ENCODE measurements around the gene MLYCD.

Gene MLYCD

DNA sequence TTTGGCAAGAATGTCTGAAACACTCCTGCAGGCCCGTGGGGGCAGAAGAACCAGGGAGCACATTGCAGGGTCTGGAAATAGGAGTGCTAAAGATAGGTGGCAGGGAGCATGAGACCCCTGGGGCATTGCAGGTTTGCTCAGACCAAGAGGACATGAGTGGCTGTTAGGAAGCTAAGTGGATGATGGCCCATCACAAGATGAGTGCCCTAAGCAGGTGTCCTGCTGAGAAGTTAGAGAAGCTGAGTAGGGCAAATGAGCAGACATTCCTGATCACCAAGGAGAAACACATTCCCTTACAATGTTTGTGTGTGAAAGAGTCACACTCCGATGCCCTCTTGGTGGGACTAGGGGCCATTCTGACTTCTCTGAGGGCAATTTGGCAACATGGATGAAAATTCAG lies 9.9 kb downstream of the MLYCD start:
- no peak overlapping the region for H3K9ac ChIP-seq (ENCODE audit: low read depth in 1 of 2, low read length in 2 of 2)
- no peaks in the 10 kb centered on the region for H3K4me1 ChIP-seq (ENCODE audit: control insufficient read depth in 2 of 2, insufficient read depth in 2 of 2, low read length in 2 of 2)
- H3K27me3 ChIP-seq (ENCODE audit: control insufficient read depth in 2 of 2, insufficient read depth in 2 of 2, low read length in 2 of 2), result no peaks in the 10 kb centered on the region
- no peak overlapping the region for H3K4me3 ChIP-seq (ENCODE audit: low read length in 2 of 2)
- peaks cover 30 to 48% of the 10 kb centered on the region in 2 donors for H3K36me3 ChIP-seq (ENCODE audit: control insufficient read depth in 2 of 2, insufficient read depth in 2 of 2, low read length in 2 of 2)
- no peaks in the 10 kb centered on the region for H3K9me3 ChIP-seq (ENCODE audit: control insufficient read depth in 2 of 2, low read length in 2 of 2)
- no peak overlapping the region for H3K27ac ChIP-seq (ENCODE audit: low read depth in 2 of 2, low read length in 2 of 2)

GRCh38 chr16:83911290-83911689 lies 12.4 kb downstream of the MLYCD start:
- Histone ChIP-seq H3K27ac (ENCODE audit: low read depth in 2 of 2, low read length in 2 of 2) (no peak overlapping the region), H3K4me3 (ENCODE audit: low read length in 2 of 2) (no peak overlapping the region), H3K9ac (ENCODE audit: low read depth in 1 of 2, low read length in 2 of 2) (no peak overlapping the region), H3K9me3 (ENCODE audit: control insufficient read depth in 2 of 2, low read length in 2 of 2) (no peaks in the 10 kb centered on the region), H3K27me3 (ENCODE audit: control insufficient read depth in 2 of 2, insufficient read depth in 2 of 2, low read length in 2 of 2) (no peaks in the 10 kb centered on the region), H3K36me3 (ENCODE audit: control insufficient read depth in 2 of 2, insufficient read depth in 2 of 2, low read length in 2 of 2) (peaks cover 49 to 69% of the 10 kb centered on the region in 2 donors), H3K4me1 (ENCODE audit: control insufficient read depth in 2 of 2, insufficient read depth in 2 of 2, low read length in 2 of 2) (no peaks in the 10 kb centered on the region)

- H3K27me3 ChIP-seq (ENCODE audit: control insufficient read depth in 2 of 2, insufficient read depth in 2 of 2, low read length in 2 of 2), result no peaks in the 10 kb centered on the region
- H3K4me3 ChIP-seq (ENCODE audit: low read length in 2 of 2), result no peak overlapping the region
- no peak overlapping the region for H3K27ac ChIP-seq (ENCODE audit: low read depth in 2 of 2, low read length in 2 of 2)
- no peaks in the 10 kb centered on the region for H3K9me3 ChIP-seq (ENCODE audit: control insufficient read depth in 2 of 2, low read length in 2 of 2)
- H3K36me3 ChIP-seq (ENCODE audit: control insufficient read depth in 2 of 2, insufficient read depth in 2 of 2, low read length in 2 of 2), result peaks cover 51 to 71% of the 10 kb centered on the region in 2 donors
- no peaks in the 10 kb centered on the region for H3K4me1 ChIP-seq (ENCODE audit: control insufficient read depth in 2 of 2, insufficient read depth in 2 of 2, low read length in 2 of 2)
- no peak overlapping the region for H3K9ac ChIP-seq (ENCODE audit: low read depth in 1 of 2, low read length in 2 of 2)
Observed at GRCh38 chr16:83912519-83913244, 13.8 kb downstream of the MLYCD start.

DNA sequence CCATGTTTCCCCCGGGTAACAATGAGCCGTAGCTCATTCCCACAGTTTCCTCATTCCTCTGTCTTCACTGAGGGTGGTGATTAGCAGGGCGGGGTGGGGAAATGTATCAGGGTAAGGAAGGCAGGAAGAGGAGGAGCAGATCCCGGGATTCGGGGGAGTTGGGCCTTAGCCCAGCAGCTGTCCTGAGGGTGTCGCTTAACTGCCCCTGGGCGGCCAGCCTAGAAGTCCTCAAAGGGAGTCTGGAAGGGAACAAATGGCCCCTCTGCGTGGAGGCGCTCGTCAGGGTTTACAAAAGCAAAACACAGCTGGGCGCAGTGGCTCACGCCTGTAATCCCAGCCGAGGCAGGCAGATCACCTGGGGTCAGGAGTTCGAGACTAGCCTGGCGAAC lies 14.3 kb downstream of the MLYCD start:
- Histone ChIP-seq H3K9ac (ENCODE audit: low read depth in 1 of 2, low read length in 2 of 2) (no peak overlapping the region), H3K4me1 (ENCODE audit: control insufficient read depth in 2 of 2, insufficient read depth in 2 of 2, low read length in 2 of 2) (no peaks in the 10 kb centered on the region), H3K4me3 (ENCODE audit: low read length in 2 of 2) (no peak overlapping the region), H3K36me3 (ENCODE audit: control insufficient read depth in 2 of 2, insufficient read depth in 2 of 2, low read length in 2 of 2) (peaks cover 54 to 74% of the 10 kb centered on the region in 2 donors), H3K9me3 (ENCODE audit: control insufficient read depth in 2 of 2, low read length in 2 of 2) (no peaks in the 10 kb centered on the region), H3K27me3 (ENCODE audit: control insufficient read depth in 2 of 2, insufficient read depth in 2 of 2, low read length in 2 of 2) (no peaks in the 10 kb centered on the region), H3K27ac (ENCODE audit: low read depth in 2 of 2, low read length in 2 of 2) (no peak overlapping the region)

- peaks cover 57 to 74% of the 10 kb centered on the region in 2 donors for H3K36me3 ChIP-seq (ENCODE audit: control insufficient read depth in 2 of 2, insufficient read depth in 2 of 2, low read length in 2 of 2)
- H3K9ac ChIP-seq (ENCODE audit: low read depth in 1 of 2, low read length in 2 of 2), result no peak overlapping the region
- no peaks in the 10 kb centered on the region for H3K27me3 ChIP-seq (ENCODE audit: control insufficient read depth in 2 of 2, insufficient read depth in 2 of 2, low read length in 2 of 2)
- H3K27ac ChIP-seq (ENCODE audit: low read depth in 2 of 2, low read length in 2 of 2), result no peak overlapping the region
- H3K4me1 ChIP-seq (ENCODE audit: control insufficient read depth in 2 of 2, insufficient read depth in 2 of 2, low read length in 2 of 2), result no peaks in the 10 kb centered on the region
- H3K9me3 ChIP-seq (ENCODE audit: control insufficient read depth in 2 of 2, low read length in 2 of 2), result no peaks in the 10 kb centered on the region
- no peak overlapping the region for H3K4me3 ChIP-seq (ENCODE audit: low read length in 2 of 2)
Observed at GRCh38 chr16:83914091-83914710, 15.3 kb downstream of the MLYCD start.

GRCh38 chr16:83915081-83915480 lies 16.2 kb downstream of the MLYCD start:
- Histone ChIP-seq H3K36me3 (ENCODE audit: control insufficient read depth in 2 of 2, insufficient read depth in 2 of 2, low read length in 2 of 2) (peaks cover 62 to 77% of the 10 kb centered on the region in 2 donors), H3K4me3 (ENCODE audit: low read length in 2 of 2) (no peak overlapping the region), H3K27ac (ENCODE audit: low read depth in 2 of 2, low read length in 2 of 2) (no peak overlapping the region), H3K27me3 (ENCODE audit: control insufficient read depth in 2 of 2, insufficient read depth in 2 of 2, low read length in 2 of 2) (no peaks in the 10 kb centered on the region), H3K4me1 (ENCODE audit: control insufficient read depth in 2 of 2, insufficient read depth in 2 of 2, low read length in 2 of 2) (no peaks in the 10 kb centered on the region), H3K9me3 (ENCODE audit: control insufficient read depth in 2 of 2, low read length in 2 of 2) (no peaks in the 10 kb centered on the region), H3K9ac (ENCODE audit: low read depth in 1 of 2, low read length in 2 of 2) (no peak overlapping the region)

DNA sequence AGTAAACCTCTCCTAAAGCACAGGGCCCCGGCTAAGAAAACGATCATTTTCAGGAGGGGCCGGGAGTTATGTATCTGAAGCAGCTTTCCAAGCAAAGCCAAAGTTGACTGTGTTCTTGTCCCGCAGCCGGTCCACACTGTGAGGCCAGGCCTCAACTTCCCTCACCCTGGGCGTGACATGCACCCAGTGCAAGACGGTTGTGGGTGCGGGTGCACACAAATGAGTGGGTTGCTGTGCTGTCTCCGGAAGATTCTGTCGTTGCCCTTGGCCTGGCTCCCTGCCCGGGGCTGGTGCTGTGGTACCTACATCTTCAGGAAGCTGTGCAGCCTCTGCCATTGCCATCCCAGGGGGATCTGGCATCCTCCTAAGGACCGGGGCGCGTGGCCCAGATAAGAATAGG lies 16.6 kb downstream of the MLYCD start:
- peaks cover 66 to 79% of the 10 kb centered on the region in 2 donors for H3K36me3 ChIP-seq (ENCODE audit: control insufficient read depth in 2 of 2, insufficient read depth in 2 of 2, low read length in 2 of 2)
- H3K9ac ChIP-seq (ENCODE audit: low read depth in 1 of 2, low read length in 2 of 2), result no peak overlapping the region
- H3K27ac ChIP-seq (ENCODE audit: low read depth in 2 of 2, low read length in 2 of 2), result no peak overlapping the region

GRCh38 chr16:83917152-83918120 lies 18.5 kb downstream of the MLYCD start:
- Histone ChIP-seq H3K36me3 (ENCODE audit: control insufficient read depth in 2 of 2, insufficient read depth in 2 of 2, low read length in 2 of 2) (peaks cover 61 to 70% of the 10 kb centered on the region in 2 donors), H3K27ac (ENCODE audit: low read depth in 2 of 2, low read length in 2 of 2) (no peak overlapping the region), H3K4me3 (ENCODE audit: low read length in 2 of 2) (no peak overlapping the region), H3K4me1 (ENCODE audit: control insufficient read depth in 2 of 2, insufficient read depth in 2 of 2, low read length in 2 of 2) (no peaks in the 10 kb centered on the region), H3K9me3 (ENCODE audit: control insufficient read depth in 2 of 2, low read length in 2 of 2) (no peaks in the 10 kb centered on the region), H3K9ac (ENCODE audit: low read depth in 1 of 2, low read length in 2 of 2) (no peak overlapping the region), H3K27me3 (ENCODE audit: control insufficient read depth in 2 of 2, insufficient read depth in 2 of 2, low read length in 2 of 2) (no peaks in the 10 kb centered on the region)

More for the DNA sequence above, 16.6 kb downstream of the MLYCD start:
- H3K4me1 ChIP-seq (ENCODE audit: control insufficient read depth in 2 of 2, insufficient read depth in 2 of 2, low read length in 2 of 2), result no peaks in the 10 kb centered on the region
- H3K9me3 ChIP-seq (ENCODE audit: control insufficient read depth in 2 of 2, low read length in 2 of 2), result no peaks in the 10 kb centered on the region
- no peaks in the 10 kb centered on the region for H3K27me3 ChIP-seq (ENCODE audit: control insufficient read depth in 2 of 2, insufficient read depth in 2 of 2, low read length in 2 of 2)
- H3K4me3 ChIP-seq (ENCODE audit: low read length in 2 of 2), result no peak overlapping the region

- Histone ChIP-seq H3K27me3 (ENCODE audit: control insufficient read depth in 2 of 2, insufficient read depth in 2 of 2, low read length in 2 of 2) (no peaks in the 10 kb centered on the region), H3K9me3 (ENCODE audit: control insufficient read depth in 2 of 2, low read length in 2 of 2) (no peaks in the 10 kb centered on the region), H3K9ac (ENCODE audit: low read depth in 1 of 2, low read length in 2 of 2) (no peak overlapping the region), H3K4me3 (ENCODE audit: low read length in 2 of 2) (no peak overlapping the region), H3K4me1 (ENCODE audit: control insufficient read depth in 2 of 2, insufficient read depth in 2 of 2, low read length in 2 of 2) (no peaks in the 10 kb centered on the region), H3K27ac (ENCODE audit: low read depth in 2 of 2, low read length in 2 of 2) (no peak overlapping the region), H3K36me3 (ENCODE audit: control insufficient read depth in 2 of 2, insufficient read depth in 2 of 2, low read length in 2 of 2) (peaks cover 39 to 43% of the 10 kb centered on the region in 2 donors)
Observed at GRCh38 chr16:83920894-83921491, 22.1 kb downstream of the MLYCD start.

Measured in mucosa of rectum (tissue), 2 donors.